Activated CD4-positive, alpha-beta T cell treated with anti-CD3 and anti-CD28 coated beads, Interleukin-2, Interleukin-4, amounts not matched to agents 100 ng/mL and 50 ng/mL, durations not matched to agents 16 hours and 8 hours (primary cell): Measurements from ENCODE around the gene PCDHA5.
"Not testable (repeated sequence)": the region's sequence is repeated elsewhere in the genome, so short reads cannot be mapped to it uniquely, and the experiment has no call there.

Source experiments
- DNase-seq: peaks from one replicate; pipeline ENCODE4 v3.0.0-alpha.2; 2020; ENCODE audit warnings: low spot score

PCDHA5 gene

GRCh38 chr5:140821375-140822280, at the start of gene PCDHA5:
TSS of gene PCDHA5 (plus strand) at chr5:140821613.
- DNase-seq, result peak; percentile 3

DNA sequence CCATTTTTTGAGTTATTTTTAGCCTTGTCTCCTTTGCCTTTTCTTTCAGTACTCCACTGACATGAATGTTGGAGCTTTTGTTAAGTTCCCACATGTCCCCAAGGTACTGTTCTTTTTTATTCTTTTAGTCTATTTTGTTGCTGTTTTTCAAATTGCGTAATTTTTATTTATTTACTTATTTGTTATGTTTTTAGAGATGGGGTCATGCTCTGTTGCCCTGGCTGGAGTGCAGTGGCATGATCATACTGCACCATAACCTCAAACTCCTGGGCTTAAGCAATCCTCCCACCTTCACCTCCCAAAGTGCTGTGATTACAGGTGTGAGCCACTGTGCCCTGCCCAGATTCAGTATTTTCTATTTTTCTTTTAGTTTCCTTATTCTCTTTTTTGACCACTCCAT, 40.9 kb upstream of the PCDHA5 start:
- no peak for DNase-seq

DNA sequence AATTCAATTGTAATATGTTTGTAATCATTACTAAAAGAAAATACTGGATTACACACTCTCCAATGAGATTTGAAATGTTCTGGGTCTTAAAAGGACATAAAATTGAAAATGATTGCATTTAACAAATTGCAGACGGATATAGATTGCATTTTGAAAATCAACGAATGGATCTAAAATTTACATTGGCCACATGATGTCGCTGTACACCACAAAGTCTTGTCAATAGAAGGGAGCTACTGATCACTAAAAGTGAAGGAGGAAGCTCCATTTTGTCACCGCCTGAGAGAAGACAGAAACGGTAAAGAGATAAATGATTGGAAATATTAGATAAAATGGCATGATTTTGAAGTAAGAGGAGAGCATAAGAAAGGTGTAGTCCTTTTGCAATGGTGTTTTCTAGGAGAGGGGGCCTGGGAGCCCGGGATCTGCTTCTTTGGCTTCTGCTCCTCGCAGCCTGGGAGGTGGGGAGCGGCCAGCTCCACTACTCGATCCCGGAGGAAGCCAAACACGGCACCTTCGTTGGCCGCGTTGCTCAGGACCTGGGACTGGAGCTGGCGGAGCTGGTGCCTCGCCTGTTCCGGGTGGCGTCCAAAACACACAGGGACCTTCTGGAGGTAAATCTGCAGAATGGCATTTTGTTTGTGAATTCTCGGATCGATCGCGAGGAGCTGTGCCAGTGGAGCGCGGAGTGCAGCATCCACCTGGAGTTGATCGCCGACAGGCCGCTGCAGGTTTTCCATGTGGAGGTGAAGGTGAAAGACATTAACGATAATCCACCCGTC, 35.3 kb upstream of the PCDHA5 start, which contains the start of gene PCDHA1:
TSS of gene PCDHA1 (plus strand) at position 236 of the 782 bp plus-strand sequence.
- DNase-seq, result no peak

GRCh38 chr5:140787422-140787821, 34.0 kb upstream of the PCDHA5 start:
- not testable (repeated sequence) for DNase-seq

GRCh38 chr5:140787849-140788504, 33.4 kb upstream of the PCDHA5 start:
- not testable (repeated sequence) for DNase-seq

DNA sequence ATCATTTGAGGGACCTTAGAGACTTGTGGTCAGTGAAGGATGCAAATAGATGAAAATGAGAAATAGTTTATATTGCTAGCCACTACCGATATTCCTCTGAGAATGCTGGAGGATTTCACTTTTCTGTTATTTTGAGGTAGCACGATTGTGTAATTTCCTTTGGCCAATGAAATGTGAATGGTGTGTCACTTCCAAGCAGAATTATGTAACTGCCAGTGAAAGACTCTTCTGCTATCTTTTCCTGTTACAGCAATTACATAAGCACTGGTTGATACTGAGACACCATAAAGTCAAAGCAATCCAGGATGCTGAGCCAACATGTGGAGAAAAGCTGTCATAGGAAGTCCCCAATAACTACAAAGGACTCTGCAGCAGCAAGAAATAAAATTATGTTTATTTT, 30.3 kb upstream of the PCDHA5 start:
- DNase-seq, result no peak

DNA sequence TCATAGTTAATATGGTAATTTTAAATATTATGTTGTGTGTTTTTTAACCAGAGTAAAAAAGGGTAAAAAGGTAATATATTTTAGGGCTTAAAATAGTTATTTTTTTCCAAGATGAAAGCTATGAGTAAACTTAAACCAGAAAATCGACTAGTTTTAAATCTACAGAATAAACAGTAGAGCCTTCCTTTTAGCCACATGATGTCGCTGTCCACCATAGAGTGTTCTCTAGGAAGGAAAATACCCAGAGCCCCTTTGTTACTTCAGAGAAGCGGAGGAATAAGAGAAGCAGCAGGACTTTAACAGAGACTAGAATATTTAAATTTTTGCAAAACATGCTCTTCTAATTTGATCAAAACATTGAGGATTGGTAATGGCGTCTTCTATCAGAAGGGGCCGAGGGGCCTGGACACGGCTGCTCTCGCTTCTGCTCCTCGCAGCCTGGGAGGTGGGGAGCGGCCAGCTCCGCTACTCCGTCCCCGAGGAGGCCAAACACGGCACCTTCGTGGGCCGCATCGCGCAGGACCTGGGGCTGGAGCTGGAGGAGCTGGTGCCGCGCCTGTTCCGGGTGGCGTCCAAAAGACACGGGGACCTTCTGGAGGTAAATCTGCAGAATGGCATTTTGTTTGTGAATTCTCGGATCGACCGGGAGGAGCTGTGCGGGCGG, 26.7 kb upstream of the PCDHA5 start, which contains the start of gene PCDHA2:
TSS of gene PCDHA2 (plus strand) at position 258 of the 664 bp plus-strand sequence.
- no peak for DNase-seq

DNA sequence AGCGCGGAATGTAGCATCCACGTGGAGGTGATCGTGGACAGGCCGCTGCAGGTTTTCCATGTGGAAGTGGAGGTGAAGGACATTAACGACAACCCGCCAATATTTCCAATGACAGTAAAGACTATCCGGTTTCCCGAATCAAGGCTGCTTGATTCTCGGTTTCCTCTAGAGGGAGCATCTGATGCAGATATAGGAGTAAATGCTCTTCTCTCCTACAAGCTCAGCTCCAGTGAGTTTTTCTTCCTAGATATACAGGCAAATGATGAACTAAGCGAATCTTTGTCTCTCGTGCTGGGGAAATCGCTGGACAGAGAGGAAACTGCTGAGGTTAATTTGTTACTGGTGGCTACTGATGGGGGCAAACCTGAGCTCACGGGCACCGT, 26.2 kb upstream of the PCDHA5 start:
- DNase-seq, result no peak

- DNase-seq, result not testable (repeated sequence)
Observed at GRCh38 chr5:140796072-140796717, 25.2 kb upstream of the PCDHA5 start.

DNA sequence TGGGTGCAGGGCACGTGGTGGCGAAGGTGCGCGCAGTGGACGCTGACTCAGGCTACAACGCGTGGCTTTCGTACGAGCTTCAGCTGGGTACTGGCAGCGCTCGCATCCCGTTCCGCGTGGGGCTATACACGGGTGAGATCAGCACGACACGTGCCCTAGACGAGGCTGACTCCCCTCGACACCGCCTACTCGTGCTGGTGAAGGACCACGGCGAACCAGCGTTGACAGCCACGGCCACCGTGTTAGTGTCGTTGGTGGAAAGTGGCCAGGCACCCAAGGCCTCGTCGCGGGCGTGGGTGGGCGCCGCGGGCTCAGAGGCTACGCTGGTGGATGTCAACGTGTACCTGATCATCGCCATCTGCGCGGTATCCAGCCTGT, 24.7 kb upstream of the PCDHA5 start:
- DNase-seq, result no peak

DNA sequence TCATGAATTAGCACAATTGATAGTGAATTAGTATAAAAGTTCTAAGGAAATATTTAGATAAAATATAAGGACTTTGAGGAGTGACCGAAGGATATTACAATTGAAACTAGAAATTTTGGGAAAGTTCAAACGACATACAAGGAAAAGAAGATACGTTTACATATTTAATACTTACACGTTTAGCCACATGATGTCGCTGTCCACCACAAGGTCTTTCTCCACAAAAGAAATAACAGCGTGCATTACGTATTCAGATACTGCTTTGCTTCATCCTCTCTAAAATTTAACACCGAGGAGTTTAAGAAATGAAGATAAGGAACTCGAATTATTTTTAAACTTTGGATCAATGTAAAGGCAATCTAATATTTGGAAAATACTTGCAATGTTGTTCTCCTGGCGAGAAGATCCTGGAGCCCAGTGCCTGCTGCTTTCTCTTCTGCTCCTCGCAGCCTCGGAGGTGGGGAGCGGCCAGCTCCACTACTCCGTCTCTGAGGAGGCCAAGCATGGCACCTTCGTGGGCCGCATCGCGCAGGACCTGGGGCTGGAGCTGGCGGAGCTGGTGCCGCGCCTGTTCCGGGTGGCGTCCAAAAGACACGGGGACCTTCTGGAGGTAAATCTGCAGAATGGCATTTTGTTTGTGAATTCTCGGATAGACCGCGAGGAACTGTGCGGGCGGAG, 20.5 kb upstream of the PCDHA5 start, which contains the start of gene PCDHA3:
TSS of gene PCDHA3 (plus strand) at position 242 of the 678 bp plus-strand sequence.
- DNase-seq, result no peak

DNA sequence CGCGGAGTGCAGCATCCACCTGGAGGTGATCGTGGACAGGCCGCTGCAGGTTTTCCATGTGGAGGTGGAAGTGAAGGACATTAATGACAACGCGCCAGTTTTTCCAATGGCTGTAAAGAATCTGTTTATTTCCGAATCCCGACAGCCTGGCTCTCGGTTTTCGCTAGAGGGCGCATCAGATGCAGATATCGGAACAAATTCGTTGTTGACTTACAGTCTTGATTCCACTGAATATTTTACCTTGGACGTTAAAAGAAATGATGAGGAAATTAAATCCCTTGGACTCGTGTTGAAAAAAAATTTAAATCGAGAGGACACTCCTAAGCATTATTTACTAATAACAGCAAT, 19.9 kb upstream of the PCDHA5 start:
- DNase-seq, result no peak

- DNase-seq, result not testable (repeated sequence)
Observed at GRCh38 chr5:140802381-140802780, 19.0 kb upstream of the PCDHA5 start.

GRCh38 chr5:140802781-140803271, 18.6 kb upstream of the PCDHA5 start:
- no peak for DNase-seq

GRCh38 chr5:140806834-140807775, 14.3 kb upstream of the PCDHA5 start, which contains the start of gene PCDHA4:
TSS of gene PCDHA4 (plus strand) at chr5:140807068.
- peak; percentile 17 for DNase-seq

DNA sequence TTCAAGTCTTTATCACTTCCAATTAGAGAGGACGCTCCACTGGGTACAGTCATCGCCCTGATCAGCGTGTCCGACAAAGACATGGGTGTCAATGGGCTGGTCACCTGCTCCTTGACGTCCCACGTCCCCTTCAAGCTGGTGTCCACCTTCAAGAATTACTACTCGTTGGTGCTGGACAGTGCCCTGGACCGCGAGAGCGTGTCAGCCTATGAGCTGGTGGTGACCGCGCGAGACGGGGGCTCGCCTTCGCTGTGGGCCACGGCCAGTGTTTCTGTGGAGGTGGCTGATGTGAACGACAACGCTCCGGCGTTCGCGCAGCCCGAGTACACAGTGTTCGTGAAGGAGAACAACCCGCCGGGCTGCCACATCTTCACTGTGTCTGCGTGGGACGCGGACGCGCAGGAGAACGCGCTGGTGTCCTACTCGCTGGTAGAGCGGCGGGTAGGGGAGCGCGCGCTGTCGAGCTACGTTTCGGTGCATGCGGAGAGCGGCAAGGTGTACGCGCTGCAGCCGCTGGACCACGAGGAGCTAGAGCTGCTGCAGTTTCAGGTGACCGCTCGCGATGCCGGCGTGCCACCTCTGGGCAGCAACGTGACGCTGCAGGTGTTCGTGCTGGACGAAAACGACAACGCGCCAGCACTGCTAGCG, 13.0 kb upstream of the PCDHA5 start:
- not testable (repeated sequence) for DNase-seq

DNA sequence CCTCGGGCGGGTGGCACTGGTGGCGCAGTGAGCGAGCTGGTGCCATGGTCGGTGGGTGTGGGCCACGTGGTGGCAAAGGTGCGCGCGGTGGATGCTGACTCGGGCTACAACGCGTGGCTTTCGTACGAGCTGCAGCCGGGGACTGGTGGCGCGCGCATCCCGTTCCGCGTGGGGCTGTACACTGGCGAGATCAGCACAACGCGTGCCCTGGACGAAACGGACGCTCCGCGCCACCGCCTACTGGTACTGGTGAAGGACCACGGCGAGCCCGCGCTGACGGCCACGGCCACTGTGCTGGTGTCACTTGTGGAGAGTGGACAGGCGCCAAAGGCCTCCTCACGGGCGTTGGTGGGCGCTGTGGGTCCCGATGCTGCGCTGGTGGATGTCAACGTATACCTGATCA, 12.5 kb upstream of the PCDHA5 start:
- no peak for DNase-seq

GRCh38 chr5:140822281-140822629, 842 bp downstream of the PCDHA5 start:
- DNase-seq, result no peak

GRCh38 chr5:140822969-140823368, 1.6 kb downstream of the PCDHA5 start:
- DNase-seq, result not testable (repeated sequence)
